Measurements from ENCODE around the gene RALGPS2.

- no peak for TF ChIP-seq CTCF (IDR thresholded peaks at IDR 0.05)
- TF ChIP-seq POLR2A (IDR thresholded peaks at IDR 0.05): no peak
- TF ChIP-seq EP300 (IDR thresholded peaks at IDR 0.05): no peak
Observed at GRCh38 chr1:178946416-178946815, 221.4 kb downstream of the RALGPS2 start.

Measured in tibial nerve (tissue), 4 donors.